Liver (tissue), 9 donors: ENCODE results near the gene CHTF18. TPM values are rescaled to one million over a fixed set of nuclear protein-coding genes. Genes with fewer than 3 reads are reported as not detected.

Experiments
- DNase-seq: peaks from one replicate; pipeline ENCODE4 v3.0.0-alpha.2; 2017; ENCODE audit warnings: low spot score
- H3K27ac ChIP-seq, 2 donors: one replicate each; pipeline ENCODE4 v1.7.0; 2013; ENCODE audit warnings: inconsistent platforms in 2 of 2, low read length in 2 of 2, control low read depth in 1 of 2, low read depth in 1 of 2, mild to moderate bottlenecking in 1 of 2
- H3K27me3 ChIP-seq, 4 donors: one replicate each; pipeline versions ENCODE4 v1.6.1 to v1.7.0; 2013; ENCODE audit warnings: low read length in 3 of 4, inconsistent platforms in 1 of 4, mild to moderate bottlenecking in 1 of 4, moderate library complexity in 1 of 4; ENCODE audit not compliant: control insufficient read depth in 4 of 4, insufficient read depth in 4 of 4
- H3K36me3 ChIP-seq, 4 donors: one replicate each; pipeline versions ENCODE4 v1.6.1 to v1.7.0; 2013; ENCODE audit warnings: low read length in 3 of 4, mild to moderate bottlenecking in 3 of 4, low read depth in 1 of 4, moderate library complexity in 1 of 4; ENCODE audit not compliant: control insufficient read depth in 4 of 4, insufficient read depth in 3 of 4
- H3K4me1 ChIP-seq, 4 donors: one replicate each; pipeline versions ENCODE4 v1.6.1 to v1.7.0; 2013; ENCODE audit warnings: low read length in 3 of 4, mild to moderate bottlenecking in 3 of 4, moderate library complexity in 1 of 4; ENCODE audit not compliant: control insufficient read depth in 4 of 4, insufficient read depth in 4 of 4
- H3K4me3 ChIP-seq, 3 donors: one replicate each; pipeline versions ENCODE4 v1.6.1 to v1.7.0; 2013; ENCODE audit warnings: low read length in 3 of 3, control low read depth in 1 of 3, low read depth in 1 of 3, mild to moderate bottlenecking in 1 of 3
- H3K9ac ChIP-seq, 2 donors: one replicate each; pipeline ENCODE4 v1.7.0; 2013; ENCODE audit warnings: low read length in 2 of 2, mild to moderate bottlenecking in 2 of 2, moderate library complexity in 2 of 2, control low read depth in 1 of 2, low read depth in 1 of 2
- H3K9me3 ChIP-seq, 4 donors: one replicate each; pipeline versions ENCODE4 v1.6.1 to v1.7.0; 2013; ENCODE audit warnings: low read length in 3 of 4; ENCODE audit not compliant: control insufficient read depth in 4 of 4
- CTCF ChIP-seq: fragments of 150-350 bp; IDR thresholded peaks from 2 replicates; pipeline ENCODE4 v1.5.1; 2017; ENCODE audit warnings: improper control_type of control experiment, low read depth, low read length; ENCODE audit not compliant: missing input control
- EGR1 ChIP-seq, 2 donors: IDR thresholded peaks; 2 replicates each; pipeline ENCODE4 v1.6.1; 2016 to 2018; ENCODE audit warnings: antibody characterized with exemption in 2 of 2, low read depth in 2 of 2
- FOXA1 ChIP-seq: IDR thresholded peaks from 2 replicates; pipeline ENCODE4 v1.6.1; 2016; ENCODE audit warnings: antibody characterized with exemption
- FOXA2 ChIP-seq: IDR thresholded peaks from 2 replicates; pipeline ENCODE4 v1.6.1; 2016; ENCODE audit warnings: antibody characterized with exemption
- GABPA ChIP-seq, 2 donors: IDR thresholded peaks in 1 of 2; conservative IDR thresholded peaks in 1 of 2; 2 replicates each; pipeline ENCODE4 v1.6.1; 2016; ENCODE audit warnings: antibody characterized with exemption in 2 of 2, mild to moderate bottlenecking in 1 of 2, moderate library complexity in 1 of 2
- JUND ChIP-seq, 2 donors: IDR thresholded peaks; 2 replicates each; pipeline ENCODE4 v1.6.1; 2016; ENCODE audit warnings: antibody characterized with exemption in 2 of 2
- MAX ChIP-seq: IDR thresholded peaks from 2 replicates; pipeline ENCODE4 v1.6.1; 2016; ENCODE audit warnings: antibody characterized with exemption
- NR2F2 ChIP-seq: IDR thresholded peaks from 2 replicates; pipeline ENCODE4 v1.6.1; 2016; ENCODE audit warnings: antibody characterized with exemption
- RAD21 ChIP-seq, 2 donors: IDR thresholded peaks; 2 replicates each; pipeline ENCODE4 v1.6.1; 2016; ENCODE audit warnings: antibody characterized with exemption in 2 of 2, mild to moderate bottlenecking in 2 of 2
- RXRA ChIP-seq, 2 donors: IDR thresholded peaks; 2 replicates each; pipeline ENCODE4 v1.6.1; 2017 to 2018; ENCODE audit warnings: antibody characterized with exemption in 2 of 2, mild to moderate bottlenecking in 1 of 2
- SP1 ChIP-seq: IDR thresholded peaks from 2 replicates; pipeline ENCODE4 v1.6.1; 2018; ENCODE audit warnings: antibody characterized with exemption, mild to moderate bottlenecking
- TAF1 ChIP-seq: conservative IDR thresholded peaks from 2 replicates; pipeline ENCODE4 v1.6.1; 2016; ENCODE audit warnings: antibody characterized with exemption, mild to moderate bottlenecking
- YY1 ChIP-seq: IDR thresholded peaks from 2 replicates; pipeline ENCODE4 v1.6.1; 2016; ENCODE audit warnings: antibody characterized with exemption, mild to moderate bottlenecking
- WGBS: extraction: QIAGEN DNeasy Blood & Tissue Kit; methylation state at CpG from one replicate; pipeline ENCODE4 v1.1.7; 2013; 5-methylcytosine and 5-hydroxymethylcytosine counted together
- polyA plus RNA-seq, 2 donors: library from polyadenylated mRNA; stranded (reverse) in 1 of 2; unstranded in 1 of 2; fragments of 200-250 nt in 1 of 2; fragments of >200 nt in 1 of 2; fragmentation: Nextera tagmentation in 1 of 2; extraction: Ambion mirVana in 1 of 2; gene quantifications; one replicate each; pipeline versions ENCODE4 v1.2.1 to v1.2.3, GENCODE V29; 2013 to 2015
- total RNA-seq, 2 donors: library from RNA; depleted of rRNA; stranded (reverse); fragments of >200 nt; gene quantifications; one replicate each; pipeline ENCODE4 v1.2.3, GENCODE V29; 2014
- TF ChIP-seq, protein P1 (sequence below): IDR thresholded peaks from 2 replicates; pipeline ENCODE4 v1.6.1; 2016; ENCODE audit warnings: antibody characterized with exemption
- TF ChIP-seq, protein P2 (sequence below): IDR thresholded peaks from 2 replicates; pipeline ENCODE4 v1.6.1; 2016; ENCODE audit warnings: antibody characterized with exemption
- donor health status: healthy.
- donor health status: healthy.
- donor health status: healthy.
- donor health status: healthy.
- donor health status: healthy.

The CHTF18 gene
- total and polyA plus RNA-seq, 4 donors, result 1.7 to 15.6 (median 3.9) TPM

DNA sequence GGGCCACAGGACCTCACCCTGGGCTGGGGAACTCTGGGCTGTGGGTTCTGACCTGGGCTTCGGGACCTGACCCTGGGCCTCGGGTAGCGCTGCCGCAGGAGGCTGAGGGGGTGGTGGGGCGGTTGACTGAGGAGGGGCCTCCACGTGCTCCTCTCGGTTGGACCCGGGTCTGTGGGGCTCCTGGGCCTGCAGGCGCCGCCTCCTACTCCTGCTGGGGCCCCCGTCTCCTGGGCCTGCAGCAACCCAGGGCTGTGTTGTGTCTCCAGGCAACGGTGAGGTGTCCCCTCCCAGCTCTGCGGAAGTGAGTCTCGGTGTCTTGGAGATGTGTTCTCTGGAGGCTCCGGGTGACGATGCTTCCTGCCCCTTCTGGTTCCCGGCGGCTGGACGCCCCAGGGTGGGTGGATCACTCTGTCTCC lies 53.6 kb downstream of the CHTF18 start:
- DNase-seq, result no peak
- no peak for TF ChIP-seq RAD21 (IDR thresholded peaks at IDR 0.05)
- TF ChIP-seq JUND (IDR thresholded peaks at IDR 0.05), result no peak
- no peak for TF ChIP-seq SP1
- TF ChIP-seq TAF1, result no peak
- no peak for TF ChIP-seq CTCF
- no peak for TF ChIP-seq FOXA2
- TF ChIP-seq RXRA (IDR thresholded peaks at IDR 0.05), result no peak
- TF ChIP-seq, protein P1, sequence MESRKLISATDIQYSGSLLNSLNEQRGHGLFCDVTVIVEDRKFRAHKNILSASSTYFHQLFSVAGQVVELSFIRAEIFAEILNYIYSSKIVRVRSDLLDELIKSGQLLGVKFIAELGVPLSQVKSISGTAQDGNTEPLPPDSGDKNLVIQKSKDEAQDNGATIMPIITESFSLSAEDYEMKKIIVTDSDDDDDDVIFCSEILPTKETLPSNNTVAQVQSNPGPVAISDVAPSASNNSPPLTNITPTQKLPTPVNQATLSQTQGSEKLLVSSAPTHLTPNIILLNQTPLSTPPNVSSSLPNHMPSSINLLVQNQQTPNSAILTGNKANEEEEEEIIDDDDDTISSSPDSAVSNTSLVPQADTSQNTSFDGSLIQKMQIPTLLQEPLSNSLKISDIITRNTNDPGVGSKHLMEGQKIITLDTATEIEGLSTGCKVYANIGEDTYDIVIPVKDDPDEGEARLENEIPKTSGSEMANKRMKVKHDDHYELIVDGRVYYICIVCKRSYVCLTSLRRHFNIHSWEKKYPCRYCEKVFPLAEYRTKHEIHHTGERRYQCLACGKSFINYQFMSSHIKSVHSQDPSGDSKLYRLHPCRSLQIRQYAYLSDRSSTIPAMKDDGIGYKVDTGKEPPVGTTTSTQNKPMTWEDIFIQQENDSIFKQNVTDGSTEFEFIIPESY, result no peak
- TF ChIP-seq YY1, result no peak
- TF ChIP-seq MAX, result no peak
- TF ChIP-seq FOXA1, result no peak
- TF ChIP-seq EGR1 (IDR thresholded peaks at IDR 0.05; ENCODE audit: low read depth in 2 of 2), result no peak
- no peak overlapping the region for H3K9ac ChIP-seq
- 73% methylated on average over 19 of the region's 19 CpGs for WGBS
- H3K27me3 ChIP-seq, result no peaks in the 10 kb centered on the region
- no peaks in the 10 kb centered on the region for H3K36me3 ChIP-seq
- no peak overlapping the region for H3K4me3 ChIP-seq
- H3K27ac ChIP-seq, result no peak overlapping the region
- no peaks in the 10 kb centered on the region for H3K9me3 ChIP-seq
- no peaks in the 10 kb centered on the region for H3K4me1 ChIP-seq

DNA sequence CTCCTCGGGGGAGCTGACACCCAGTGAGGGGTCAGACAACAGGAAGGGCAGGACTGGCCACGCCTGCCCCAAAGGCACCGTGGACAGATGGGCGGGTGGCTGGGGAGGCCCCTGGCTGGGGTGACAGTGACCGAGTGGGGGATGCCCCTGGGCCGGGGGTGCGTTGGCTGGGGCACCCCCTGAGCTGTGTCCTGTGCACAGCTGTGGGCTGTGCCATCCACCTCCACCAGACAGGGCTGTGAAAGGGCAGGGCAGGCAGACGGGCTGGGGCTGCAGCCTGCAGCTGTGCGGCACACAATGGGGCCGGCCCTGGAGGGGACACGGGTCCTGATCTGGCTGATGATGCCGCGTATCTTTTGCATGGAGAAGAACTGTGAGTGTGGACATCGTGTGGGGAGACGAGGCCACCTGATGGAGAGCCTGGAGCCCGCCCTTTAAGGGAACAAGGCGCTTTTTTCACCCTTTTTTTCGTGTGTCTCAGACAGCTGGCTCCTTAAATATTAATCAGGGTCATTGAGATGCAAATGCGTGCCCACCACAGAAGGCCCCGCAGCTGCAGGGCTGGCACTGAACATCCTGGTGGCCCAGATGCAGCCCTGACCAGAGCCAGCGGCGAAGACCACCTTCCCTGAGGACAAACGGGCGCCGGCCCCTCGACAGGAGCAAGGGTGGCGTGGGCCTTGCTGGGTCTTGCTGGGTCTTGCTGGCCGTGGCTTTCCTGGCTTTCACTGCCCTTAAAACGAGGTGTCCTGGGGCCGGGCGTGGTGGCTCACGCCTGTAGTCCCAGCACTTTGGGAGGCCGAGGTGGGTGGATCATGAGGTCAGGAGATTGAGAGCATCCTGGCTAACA lies 54.5 kb downstream of the CHTF18 start:
- Histone ChIP-seq H3K4me3 (no peak overlapping the region), H3K9me3 (no peaks in the 10 kb centered on the region), H3K27ac (no peak overlapping the region), H3K36me3 (no peaks in the 10 kb centered on the region), H3K9ac (no peak overlapping the region), H3K4me1 (no peaks in the 10 kb centered on the region), H3K27me3 (no peaks in the 10 kb centered on the region)
- 80% methylated on average over 33 of the region's 33 CpGs for WGBS
- no peak for DNase-seq
- TF ChIP-seq EGR1 (IDR thresholded peaks at IDR 0.05; ENCODE audit: low read depth in 2 of 2), result no peak

GRCh38 chr16:843771-844170 lies 55.4 kb downstream of the CHTF18 start:
- Histone ChIP-seq H3K27me3 (no peaks in the 10 kb centered on the region), H3K27ac (no peak overlapping the region), H3K4me3 (no peak overlapping the region), H3K9me3 (no peaks in the 10 kb centered on the region), H3K9ac (no peak overlapping the region), H3K36me3 (no peaks in the 10 kb centered on the region), H3K4me1 (no peaks in the 10 kb centered on the region)
- TF ChIP-seq GABPA (IDR thresholded peaks at IDR 0.05 in 1 of 2, conservative IDR thresholded peaks at IDR 0.05 in 1 of 2), result no peak
- no peak for TF ChIP-seq FOXA1
- TF ChIP-seq NR2F2, result no peak
- TF ChIP-seq, protein P2, sequence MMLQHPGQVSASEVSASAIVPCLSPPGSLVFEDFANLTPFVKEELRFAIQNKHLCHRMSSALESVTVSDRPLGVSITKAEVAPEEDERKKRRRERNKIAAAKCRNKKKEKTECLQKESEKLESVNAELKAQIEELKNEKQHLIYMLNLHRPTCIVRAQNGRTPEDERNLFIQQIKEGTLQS, result no peak
- TF ChIP-seq FOXA2, result no peak
- no peak for TF ChIP-seq CTCF
- DNase-seq, result no peak
- WGBS, result 88% methylated on average over 20 of the region's 20 CpGs
